BJ (cell line): ENCODE results near the gene PRKAA1. TPM values are rescaled to one million over a fixed set of nuclear protein-coding genes. Genes with fewer than 3 reads are reported as not detected.

Experiments
- CTCF ChIA-PET: fragments of 350-600 bp; formaldehyde crosslinking; extraction: SDS; loops from one replicate; lab custom pipeline; 2021; ENCODE audit warnings: antibody characterized with exemption, inconsistent platforms; lab: Yijun Ruan, JAX
- POLR2A ChIA-PET: fragments of 300-600 bp; sonication (Branson Sonifier 250); formaldehyde crosslinking; extraction: SDS; loops from one replicate; lab custom pipeline; 2021; ENCODE audit warnings: antibody characterized with exemption; lab: Charles Lee
- DNase-seq: peaks from one replicate; pipeline ENCODE4 v3.0.0-alpha.2; 2011; ENCODE audit warnings: low read depth
- H3K27me3 ChIP-seq: 2 replicates; pipeline ENCODE4 v1.6.0; 2011; ENCODE audit warnings: low read length; ENCODE audit not compliant: control insufficient read depth, insufficient read depth
- H3K36me3 ChIP-seq: 2 replicates; pipeline ENCODE4 v1.5.1; 2011; ENCODE audit warnings: low read length; ENCODE audit not compliant: control insufficient read depth, insufficient read depth
- H3K4me3 ChIP-seq: 2 replicates; pipeline ENCODE4 v1.5.1; 2011; ENCODE audit warnings: low read depth, mild to moderate bottlenecking, control low read depth, low read length
- CTCF ChIP-seq: IDR thresholded peaks from 2 replicates; pipeline ENCODE4 v1.5.1; 2011; ENCODE audit warnings: low read depth, mild to moderate bottlenecking, control low read depth, inconsistent platforms, low read length, moderate library complexity; ENCODE audit not compliant: insufficient read depth
- polyA plus RNA-seq: library from polyadenylated mRNA; depleted of rRNA; stranded (reverse); fragments of >200 nt; gene quantifications from 2 replicates; pipeline ENCODE4 v1.2.3, GENCODE V29; 2011

Gene PRKAA1
- polyA plus RNA-seq, 1 experiment, result 28.9 TPM

GRCh38 chr5:40823459-40823858 lies 25.3 kb upstream of the PRKAA1 start:
- Histone ChIP-seq H3K36me3 (peaks cover 6% of the 10 kb centered on the region), H3K27me3 (no peaks in the 10 kb centered on the region), H3K4me3 (no peak overlapping the region)
- CTCF ChIA-PET, result interaction anchor here (1.0 kb wide), 1 partner anchor 17 kb away, joined by 3 read pairs; no protein-coding TSS in a partner anchor
- no peak for TF ChIP-seq CTCF
- DNase-seq, result no peak
- POLR2A ChIA-PET, result no interaction called here

- DNase-seq, result no peak
- CTCF ChIA-PET, result no interaction called here
- POLR2A ChIA-PET, result no interaction called here
These were observed 15.6 kb upstream of the PRKAA1 start for GRCh38 chr5:40813698-40814281.

GRCh38 chr5:40812125-40812524 lies 14.0 kb upstream of the PRKAA1 start:
- TF ChIP-seq CTCF, result no peak
- Histone ChIP-seq H3K27me3 (no peaks in the 10 kb centered on the region), H3K36me3 (no peaks in the 10 kb centered on the region), H3K4me3 (no peak overlapping the region)
- CTCF ChIA-PET, result no interaction called here
- no peak for DNase-seq
- POLR2A ChIA-PET, result no interaction called here

More at GRCh38 chr5:40813698-40814281, 15.6 kb upstream of the PRKAA1 start:
- Histone ChIP-seq H3K36me3 (no peaks in the 10 kb centered on the region), H3K27me3 (no peaks in the 10 kb centered on the region), H3K4me3 (no peak overlapping the region)
- TF ChIP-seq CTCF, result no peak

- ChIA-PET CTCF (no interaction called here), POLR2A (interaction anchor here (0.6 kb wide), 1 partner anchor 24 kb away, joined by 5 read pairs; no protein-coding TSS in a partner anchor)
- Histone ChIP-seq H3K36me3 (no peaks in the 10 kb centered on the region), H3K4me3 (no peak overlapping the region), H3K27me3 (no peaks in the 10 kb centered on the region)
- TF ChIP-seq CTCF, result no peak
- no peak for DNase-seq
These were observed 3.8 kb upstream of the PRKAA1 start for GRCh38 chr5:40801771-40802562.

- H3K4me3 ChIP-seq, result peak overlapping the region; percentile 67; the same call in 1 of the 2 replicates
- no peak for TF ChIP-seq CTCF
- no peaks in the 10 kb centered on the region for H3K36me3 ChIP-seq
- CTCF ChIA-PET, result interaction anchor here (0.6 to 1.1 kb wide), 2 partner anchors 8 to 16 kb away, joined by 3 read pairs; no protein-coding TSS in a partner anchor
- no peaks in the 10 kb centered on the region for H3K27me3 ChIP-seq
- POLR2A ChIA-PET, result interaction anchor here (0.6 kb wide), 1 partner anchor 10 kb away, joined by 5 read pairs; no protein-coding TSS in a partner anchor
- DNase-seq, result no peak
These were observed 1.1 kb upstream of the PRKAA1 start for GRCh38 chr5:40799258-40799657.
